Stimulated activated CD8-positive, alpha-beta memory T cell treated with anti-CD3 and anti-CD28 coated beads, Interleukin-15, amount 100 ng/mL, for 4 hours (primary cell): Measurements from ENCODE around the gene RRM2.
A peak's percentile ranks its signal among the peaks of the same experiment; 100 is the strongest.

ENCODE experiments used
- DNase-seq, 2 donors: peaks; one replicate each; pipeline ENCODE4 v3.0.0-alpha.2; 2020; ENCODE audit warnings: low read depth in 2 of 2

RRM2 gene

DNA sequence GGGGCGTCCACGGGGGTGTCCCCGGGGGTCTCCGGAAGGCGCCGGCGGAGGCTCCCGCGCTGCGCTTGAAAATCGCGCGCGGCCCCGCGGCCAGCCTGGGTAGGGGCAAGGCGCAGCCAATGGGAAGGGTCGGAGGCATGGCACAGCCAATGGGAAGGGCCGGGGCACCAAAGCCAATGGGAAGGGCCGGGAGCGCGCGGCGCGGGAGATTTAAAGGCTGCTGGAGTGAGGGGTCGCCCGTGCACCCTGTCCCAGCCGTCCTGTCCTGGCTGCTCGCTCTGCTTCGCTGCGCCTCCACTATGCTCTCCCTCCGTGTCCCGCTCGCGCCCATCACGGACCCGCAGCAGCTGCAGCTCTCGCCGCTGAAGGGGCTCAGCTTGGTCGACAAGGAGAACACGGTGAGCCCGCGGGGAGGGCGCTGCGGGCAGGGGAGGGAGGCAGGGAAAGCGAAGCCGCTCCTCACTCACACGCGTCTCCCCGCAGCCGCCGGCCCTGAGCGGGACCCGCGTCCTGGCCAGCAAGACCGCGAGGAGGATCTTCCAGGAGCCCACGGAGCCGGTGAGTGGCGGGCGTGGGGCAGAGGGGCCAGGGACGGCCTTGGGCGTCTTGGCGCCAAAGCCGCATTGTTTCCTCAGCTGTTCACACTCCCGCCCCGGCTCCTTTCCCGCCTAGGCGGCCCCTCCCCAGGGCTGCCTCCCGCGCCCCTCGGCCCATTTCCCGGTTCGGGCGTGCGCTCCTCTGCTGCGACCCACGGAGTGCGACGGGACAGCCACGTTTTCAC, at the start of gene RRM2:
RRM2 (plus strand) TSS at position 240 of the 781 bp plus-strand sequence; CDS start at position 300, 60 bp downstream.
- DNase-seq: peak; percentile 70 to 78

DNA sequence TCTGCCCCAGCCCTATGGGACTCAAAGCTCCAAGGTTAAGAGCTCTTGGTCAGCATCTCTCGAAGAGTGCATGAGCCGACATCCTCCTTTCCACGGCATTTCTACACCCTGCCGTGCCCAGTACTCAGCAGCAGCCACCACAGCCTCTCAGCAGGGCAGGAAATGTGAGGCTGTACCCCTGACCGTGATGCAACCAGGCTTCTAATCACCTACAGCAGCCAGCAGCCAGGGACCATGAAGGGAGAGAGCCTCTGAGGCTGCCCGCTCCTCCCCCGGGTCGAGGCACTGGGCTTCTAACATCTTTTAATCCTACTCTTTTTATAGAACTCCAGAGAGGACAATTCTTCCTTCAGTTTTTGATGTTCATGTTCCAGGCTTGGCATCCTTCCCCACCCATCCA, 48.8 kb upstream of the RRM2 start:
- DNase-seq: no peak

DNA sequence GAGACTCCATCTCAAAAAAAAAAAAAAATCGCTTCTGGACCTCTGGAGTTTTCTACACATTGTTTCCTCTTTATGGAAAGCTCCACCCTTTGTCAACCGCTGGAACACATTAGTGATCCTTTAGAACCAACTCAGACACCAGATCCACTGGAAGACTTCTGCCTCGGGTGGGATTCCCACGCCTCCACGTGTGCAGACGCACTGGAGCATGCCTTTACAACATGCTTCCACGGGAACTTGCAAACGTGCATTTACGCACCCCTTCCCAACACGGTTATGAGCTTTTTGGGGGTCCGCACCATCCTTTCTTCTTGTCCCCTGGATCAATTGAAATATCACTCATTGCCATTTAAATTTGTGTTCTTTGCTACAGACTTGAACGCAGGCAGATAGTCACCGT, 47.4 kb upstream of the RRM2 start:
- DNase-seq: no peak

DNA sequence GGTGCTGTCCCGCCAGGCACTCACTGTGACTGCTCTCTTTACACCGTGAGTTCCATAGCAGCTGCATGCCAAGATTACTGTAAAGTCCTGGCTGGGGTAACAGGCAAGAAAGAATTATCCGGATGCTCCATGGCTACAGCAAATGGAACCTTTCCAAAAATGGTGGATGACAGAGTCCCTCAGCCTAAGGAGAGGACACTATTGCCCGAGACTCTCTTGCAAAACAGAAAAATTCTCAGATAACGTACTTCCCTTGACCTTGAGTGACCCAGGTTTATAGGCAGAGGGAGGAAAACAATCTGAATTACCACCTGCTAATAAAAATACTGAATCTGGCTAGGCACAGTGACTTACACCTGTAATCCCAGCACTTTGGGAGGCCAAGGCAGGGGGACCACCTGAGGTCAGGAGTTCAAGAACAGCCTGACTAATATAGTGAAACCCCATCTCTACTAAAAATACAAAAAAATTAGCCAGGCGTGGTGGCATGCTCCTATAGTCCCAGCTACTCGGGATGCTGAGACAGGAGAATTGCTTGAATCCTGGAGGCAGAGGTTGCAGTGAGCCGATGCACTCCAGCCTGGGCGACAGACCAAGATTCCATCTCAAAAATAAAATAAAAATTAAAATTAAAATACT, 46.8 kb upstream of the RRM2 start:
- DNase-seq: no peak

DNA sequence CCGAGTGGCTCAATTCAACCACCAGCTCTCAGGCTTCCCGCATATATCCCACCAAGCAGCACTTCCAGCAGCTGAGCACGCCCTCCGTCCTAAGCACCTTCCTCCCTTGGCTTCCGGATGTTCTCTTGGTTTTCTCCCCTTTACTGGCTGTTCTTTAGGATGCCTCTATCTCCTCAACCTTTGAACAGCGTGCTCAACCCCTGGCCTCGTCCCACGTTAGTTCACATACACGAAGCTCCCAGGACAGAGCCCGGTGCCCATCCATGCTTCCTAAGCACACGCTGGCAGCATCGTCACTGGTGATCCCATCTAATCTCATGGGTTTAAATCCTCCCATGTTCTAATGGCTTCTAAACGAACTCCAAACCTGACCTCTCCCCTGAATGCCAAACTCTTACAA, 46.0 kb upstream of the RRM2 start:
- no peak for DNase-seq

DNA sequence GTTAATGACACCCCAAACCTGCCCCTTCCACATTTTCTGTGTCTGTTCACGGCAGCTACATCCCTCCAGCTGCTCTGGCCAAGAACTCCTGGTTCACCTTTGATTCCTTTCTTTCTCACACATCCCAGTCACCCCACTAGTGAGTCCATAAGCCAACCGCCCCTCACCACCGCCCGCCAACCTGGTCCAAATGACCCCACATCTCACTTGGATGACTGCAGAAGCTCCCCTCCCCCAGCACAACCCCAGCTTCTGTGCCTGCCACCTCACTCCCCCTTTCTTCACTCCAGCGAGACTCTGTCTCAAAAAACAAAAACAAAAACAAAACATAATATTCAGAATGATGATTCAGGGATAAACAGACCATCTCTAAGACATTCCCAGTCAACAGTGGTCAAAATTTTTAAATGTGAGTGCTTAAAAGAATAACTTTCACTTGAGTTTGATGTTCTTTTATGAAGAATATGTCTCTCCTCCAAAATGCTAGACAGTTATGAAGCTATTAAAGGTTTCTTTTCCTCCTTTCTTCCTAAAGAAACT, 45.5 kb upstream of the RRM2 start:
- DNase-seq: no peak

DNA sequence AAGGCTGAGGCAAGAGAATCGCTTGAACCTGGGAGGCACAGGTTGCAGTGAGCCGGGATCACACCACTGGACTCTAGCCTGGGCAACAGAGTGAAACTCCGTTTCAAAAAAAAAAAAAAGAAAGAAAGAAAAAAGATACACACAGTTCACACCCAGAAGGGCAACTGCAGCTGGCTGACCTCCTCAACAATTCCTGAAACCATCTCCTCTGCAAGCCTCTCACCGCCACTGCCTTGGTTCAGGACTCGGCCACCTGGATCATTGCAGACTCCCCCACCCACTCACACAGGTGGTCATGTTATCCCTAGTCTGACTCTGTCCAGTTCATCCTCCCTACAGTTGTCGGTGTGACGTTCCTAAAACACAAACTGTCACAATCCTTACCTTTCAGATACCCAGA, 44.5 kb upstream of the RRM2 start:
- no peak for DNase-seq

DNA sequence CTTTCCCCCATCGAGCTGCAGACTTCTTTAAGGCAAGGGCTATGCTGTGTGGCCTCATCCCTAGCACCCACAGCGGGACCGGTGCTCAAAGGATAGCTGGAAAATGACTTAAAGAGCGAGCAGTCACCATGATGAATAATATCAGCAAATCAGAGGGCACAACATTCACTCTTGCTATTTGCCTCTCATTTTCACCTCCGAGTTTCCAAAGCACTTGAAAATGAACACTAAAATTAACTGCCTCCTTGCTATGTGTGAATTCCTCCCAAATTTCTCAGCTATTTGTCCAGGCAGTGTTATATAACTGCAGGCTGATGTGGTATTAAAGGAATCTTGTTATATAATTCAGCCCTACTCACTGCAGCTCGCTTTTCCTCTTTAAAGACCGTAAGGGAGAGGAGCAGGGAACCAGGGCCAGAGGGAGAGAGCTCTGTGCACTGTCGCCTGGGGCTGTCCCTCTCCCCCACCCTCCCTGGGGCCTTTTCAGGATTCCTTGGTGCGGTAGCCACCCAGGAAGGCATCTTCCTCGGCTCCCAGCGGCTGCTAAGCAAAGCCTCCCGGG, 43.8 kb upstream of the RRM2 start:
- no peak for DNase-seq

DNA sequence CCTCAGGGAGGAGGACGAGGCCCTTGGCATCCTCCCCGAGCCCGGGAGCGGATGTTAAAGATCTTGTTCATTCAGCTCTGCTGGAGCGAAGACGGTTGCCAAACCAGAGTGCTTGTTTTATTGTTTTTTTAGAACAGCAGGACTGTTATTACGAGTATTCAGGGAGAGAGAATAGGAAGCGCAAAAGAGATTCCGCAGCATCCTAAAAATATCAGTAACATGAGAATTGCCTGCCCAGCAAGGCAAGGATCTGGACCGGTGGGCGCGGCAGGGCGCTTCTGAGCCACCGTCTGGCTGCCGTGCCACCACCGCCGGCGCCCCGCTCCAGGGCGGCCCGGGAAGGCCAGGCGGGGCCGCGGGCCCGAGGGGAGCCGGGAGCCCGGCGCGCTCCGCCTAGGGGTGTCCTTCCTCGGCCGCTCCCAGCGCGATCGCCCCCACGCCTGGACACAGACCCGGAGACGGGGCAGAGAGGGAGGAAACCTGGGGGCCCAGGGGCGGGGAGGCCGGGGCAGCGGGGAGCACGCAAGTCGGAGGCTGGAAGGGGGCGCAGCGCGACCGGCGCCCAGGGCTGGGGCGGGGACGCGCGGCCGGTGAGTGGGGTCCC, 43.2 kb upstream of the RRM2 start:
- no peak for DNase-seq

DNA sequence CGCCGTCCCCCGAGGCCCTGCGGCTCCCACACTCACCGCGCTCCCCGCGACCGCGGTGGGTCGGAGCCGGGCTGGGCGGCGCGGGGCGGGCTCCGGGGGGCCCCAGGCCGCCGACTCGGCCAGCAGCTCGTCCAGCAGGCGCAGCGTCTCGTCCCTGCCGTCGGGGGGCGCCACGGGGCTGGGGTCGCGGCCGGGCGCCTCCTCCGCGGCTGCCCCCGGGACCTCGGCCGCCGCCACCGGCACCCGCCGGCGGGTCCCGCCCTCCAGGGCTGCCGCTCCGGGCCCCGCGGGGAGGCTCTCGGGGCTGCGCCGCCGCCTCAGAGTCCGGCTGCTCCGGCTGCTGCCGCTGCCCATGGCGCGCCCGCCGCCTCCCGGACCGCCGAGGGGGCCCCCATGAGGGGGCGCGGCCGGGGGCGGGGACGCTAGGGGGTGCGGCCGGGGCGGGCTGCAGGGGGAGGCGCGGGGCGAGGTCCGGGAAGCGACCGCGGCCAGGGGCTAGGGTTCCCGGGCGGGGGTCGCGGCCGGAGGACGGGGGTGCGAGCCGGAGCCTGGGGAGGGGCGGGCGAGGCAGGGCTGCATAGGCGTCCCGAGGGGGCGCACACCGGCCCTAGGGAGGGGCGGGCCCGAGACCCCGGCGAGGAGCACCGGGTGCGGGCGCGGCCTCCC, 42.5 kb upstream of the RRM2 start, which contains the start of gene CYS1:
CYS1 (minus strand) TSS at position 542 of the 666 bp plus-strand sequence; CDS start at position 354, 188 bp downstream.
- DNase-seq: no peak

DNA sequence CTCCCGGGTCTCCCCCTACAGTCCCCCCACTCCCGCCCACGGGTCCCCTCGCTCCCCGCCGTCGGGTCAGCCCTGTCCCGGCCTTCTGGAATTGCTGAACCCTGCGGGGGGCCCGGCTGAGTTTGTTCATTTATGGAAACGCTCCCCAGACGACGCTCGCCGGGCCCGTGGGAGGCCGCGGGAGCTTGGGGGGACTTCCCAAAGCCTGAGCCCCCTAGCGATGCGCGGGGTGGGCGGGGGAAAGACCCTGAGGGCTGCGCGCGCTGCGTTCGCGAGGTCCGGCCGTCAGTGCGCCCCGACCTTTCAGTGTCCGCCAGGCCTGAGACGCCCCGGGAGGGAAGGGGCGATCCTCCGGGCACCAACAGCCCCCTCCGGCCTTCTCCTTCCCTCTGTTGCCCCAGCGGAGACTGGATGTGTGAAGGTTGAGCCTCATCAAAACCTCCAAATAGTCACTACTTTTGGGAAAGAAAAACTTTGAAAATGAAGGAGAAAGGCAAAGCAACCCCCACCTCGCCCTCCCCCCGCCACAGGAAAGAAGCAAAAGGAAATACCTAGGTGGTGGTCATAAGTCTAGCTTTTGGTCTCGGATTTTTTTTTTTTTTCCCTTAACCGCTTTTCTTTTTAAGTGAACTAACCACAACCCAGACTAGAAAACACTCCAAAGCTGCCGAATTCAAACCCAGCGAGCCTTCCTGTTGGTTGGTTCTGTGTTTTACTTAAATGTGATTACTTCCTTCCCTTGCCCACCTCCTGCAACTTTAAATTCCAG, 41.8 kb upstream of the RRM2 start:
- no peak for DNase-seq

DNA sequence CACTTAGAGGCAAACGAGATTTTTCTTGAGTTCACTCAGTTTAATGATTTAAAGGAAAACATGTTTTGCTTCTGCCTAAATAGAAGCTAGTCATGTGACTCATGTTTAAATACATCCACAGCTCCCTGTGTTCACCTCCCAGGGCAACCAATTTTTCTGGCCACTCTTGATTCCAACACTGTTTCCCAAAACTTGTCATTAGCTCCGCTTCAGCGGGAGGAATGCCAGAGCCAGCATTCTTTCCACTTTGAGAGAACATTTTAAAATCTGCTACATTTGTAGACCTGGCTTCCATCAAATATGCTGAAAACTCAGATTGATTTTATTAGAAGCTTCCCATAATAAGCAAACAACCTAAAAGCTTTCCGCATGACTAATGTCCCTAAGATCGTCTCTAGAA, 39.5 kb upstream of the RRM2 start:
- DNase-seq: no peak

DNA sequence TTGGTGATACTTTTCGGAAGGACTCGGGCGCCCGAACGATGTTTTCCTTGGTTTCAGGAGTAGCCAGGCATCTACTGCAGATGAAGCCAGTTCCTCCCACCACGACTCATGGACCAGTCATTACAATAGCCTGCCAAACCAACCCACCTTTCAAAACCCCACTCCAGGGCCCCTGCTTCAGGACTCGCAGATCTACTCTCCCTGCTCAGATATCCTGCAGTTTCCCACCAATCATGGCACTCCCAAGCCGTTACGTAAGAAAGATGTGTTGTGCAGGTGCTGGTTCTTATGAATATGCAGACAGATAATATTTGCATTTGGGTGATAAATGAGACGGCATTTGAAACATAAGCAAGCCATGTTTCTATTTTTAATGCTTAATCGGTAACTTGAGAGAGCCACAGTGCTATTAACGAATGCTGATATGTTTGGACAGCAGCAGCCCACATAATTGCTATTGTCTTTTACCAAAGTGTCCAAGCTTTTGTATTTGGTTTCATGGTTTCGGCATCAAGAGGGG, 38.8 kb upstream of the RRM2 start:
- no peak for DNase-seq

DNA sequence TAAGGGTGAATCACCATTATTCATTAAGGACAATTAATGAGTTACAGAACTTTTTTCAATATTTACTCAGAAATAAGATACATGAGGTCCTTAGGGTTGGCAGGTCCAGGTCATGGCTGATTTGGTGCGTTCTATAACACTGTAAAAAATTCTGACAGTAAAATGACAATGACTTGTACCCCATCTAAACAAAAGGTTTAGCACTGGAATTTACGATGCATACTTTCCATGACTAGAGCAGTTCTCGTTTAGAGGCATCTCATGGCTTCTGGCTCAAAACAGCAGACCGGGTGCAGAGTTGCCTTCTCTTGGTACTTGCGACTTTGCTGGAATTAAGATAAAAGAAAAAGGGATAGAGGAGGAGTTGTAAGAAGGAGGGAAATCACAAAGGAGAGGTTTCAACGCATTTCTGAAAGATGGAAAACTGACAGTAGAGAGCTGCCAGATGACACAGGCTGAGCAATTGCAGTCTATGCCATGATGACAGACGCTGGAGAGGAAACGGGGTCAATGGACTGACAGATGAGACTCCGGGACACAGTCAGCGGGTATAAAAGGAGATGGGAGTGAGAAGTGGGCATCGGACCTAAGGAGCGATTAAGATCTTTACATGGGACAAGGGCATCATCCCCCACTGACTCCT, 38.2 kb upstream of the RRM2 start:
- DNase-seq: no peak

DNA sequence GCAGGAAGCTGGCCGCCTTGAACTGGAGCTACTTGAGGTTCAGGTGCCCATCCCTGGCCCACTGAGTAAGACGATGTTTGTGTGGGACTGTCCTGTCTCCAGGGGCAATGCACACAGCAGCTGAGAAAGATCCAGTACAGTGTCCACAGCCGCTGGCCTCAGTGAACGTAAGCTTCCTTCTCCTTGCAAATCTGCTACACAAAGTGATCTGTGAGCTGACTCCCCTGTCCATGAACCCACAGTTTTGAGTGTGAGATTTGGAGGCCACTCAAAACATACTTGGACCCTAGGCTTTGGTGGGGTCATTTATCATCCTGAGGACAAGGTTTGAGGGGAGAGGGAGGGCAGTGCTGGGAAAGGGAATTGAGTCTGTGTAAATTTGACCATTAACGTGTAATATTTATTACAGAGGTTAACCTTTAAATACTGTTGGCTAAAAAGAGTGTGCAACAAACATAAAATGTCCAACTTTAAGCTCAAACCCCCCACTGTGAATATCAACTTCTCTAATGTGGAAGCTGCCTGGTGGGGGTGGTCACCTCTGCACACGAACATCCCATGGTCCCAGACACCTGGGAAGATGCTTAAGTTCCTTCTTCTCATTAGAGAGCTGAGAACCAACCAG, 37.4 kb upstream of the RRM2 start:
- DNase-seq: no peak

DNA sequence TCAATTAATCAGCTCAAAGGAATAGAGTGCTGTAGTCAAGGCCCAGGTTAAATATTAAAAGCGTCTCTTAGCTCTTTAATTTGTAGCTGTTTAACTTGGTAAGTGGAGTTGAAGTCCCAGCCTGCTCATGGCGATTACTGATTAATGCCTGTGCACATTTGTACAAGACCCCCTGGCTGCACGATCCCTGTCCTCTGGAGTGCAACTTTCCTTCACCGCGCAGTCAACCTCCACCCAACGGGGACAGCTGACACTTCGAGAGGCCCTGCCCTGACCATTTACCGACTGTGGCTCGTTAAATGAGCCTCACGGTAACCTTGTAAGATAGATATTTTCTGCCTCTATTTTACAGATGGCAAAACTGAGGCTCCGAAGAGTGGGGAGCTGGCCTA, 36.9 kb upstream of the RRM2 start:
- DNase-seq: no peak

DNA sequence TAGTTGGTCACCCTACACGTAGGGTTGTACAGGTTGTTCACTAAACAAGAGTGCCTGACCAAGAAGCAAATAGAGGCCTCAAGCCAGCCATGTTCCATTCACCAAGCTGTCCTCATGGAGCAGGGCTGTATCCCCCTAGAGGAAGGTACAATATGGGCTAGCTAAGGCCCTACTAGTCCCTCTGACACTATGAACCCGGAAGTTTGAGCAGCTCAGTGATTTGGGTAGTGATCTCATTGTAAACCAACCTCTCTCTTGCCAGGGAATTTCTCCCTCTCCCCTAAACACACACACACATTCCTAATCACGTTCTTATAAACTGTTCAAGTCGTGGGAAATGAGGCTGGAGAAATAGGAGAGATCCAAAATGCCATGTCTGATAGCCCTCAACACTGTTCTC, 35.6 kb upstream of the RRM2 start:
- no peak for DNase-seq

DNA sequence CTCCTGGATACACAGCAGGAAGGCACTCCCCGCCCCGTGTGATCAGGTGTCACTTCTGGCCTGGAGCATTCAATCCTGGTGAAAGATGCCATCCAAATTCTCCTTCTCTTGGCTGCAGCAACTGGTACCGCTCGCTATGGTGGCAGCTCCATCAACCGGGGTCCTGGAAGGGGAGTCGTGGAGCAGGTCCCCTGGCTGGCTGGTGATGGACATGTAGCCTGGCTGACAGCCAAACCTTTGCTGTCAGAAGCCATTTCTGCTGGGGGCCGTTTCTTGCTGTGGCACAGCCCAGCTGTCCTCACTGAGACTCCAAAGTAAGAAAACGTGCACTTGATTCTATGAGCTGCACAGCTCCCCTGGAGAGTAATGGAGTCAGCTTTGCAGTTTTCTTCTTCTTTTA, 35.2 kb upstream of the RRM2 start:
- no peak for DNase-seq

DNA sequence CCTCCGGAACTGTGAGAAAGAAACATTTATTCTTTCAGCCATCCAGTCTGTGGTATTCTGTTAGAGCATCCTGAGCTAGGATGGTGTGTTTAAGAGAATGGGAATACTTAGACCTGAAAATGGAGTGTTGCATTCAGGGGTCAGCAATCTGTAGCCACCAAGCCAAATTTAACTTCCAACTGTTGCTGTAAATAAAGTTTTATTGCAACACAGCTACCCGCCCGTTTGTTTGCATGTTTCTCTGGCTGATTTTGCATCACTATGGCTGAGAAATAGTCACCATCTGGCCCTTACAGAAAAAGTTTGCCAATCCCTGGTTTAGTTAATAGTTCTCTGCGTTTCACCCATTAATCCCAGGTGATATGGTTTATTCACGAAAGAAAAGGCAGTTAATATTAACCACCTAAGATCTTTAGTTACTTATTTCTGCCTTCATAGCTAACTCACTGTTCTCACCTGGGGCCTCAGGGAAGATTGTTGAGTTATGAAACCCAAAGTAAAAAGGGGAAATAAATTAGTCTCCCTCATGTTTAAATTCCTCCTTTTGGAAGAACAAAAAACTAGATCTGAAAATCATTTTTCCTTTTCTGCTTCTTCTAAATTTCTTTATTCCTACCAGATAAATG, 32.9 kb upstream of the RRM2 start:
- DNase-seq: no peak
